GM12864 (cell line): ENCODE data around the gene RUNDC3A.

Experiments
- DNase-seq: peaks from one replicate; pipeline ENCODE4 v3.0.0-alpha.2; 2011; ENCODE audit warnings: low read depth
- H3K4me3 ChIP-seq: 2 replicates; pipeline ENCODE4 v1.5.1; 2011; ENCODE audit warnings: mild to moderate bottlenecking, low read depth, low read length, control low read depth
- CTCF ChIP-seq: IDR thresholded peaks from 2 replicates; pipeline ENCODE4 v1.5.1; 2011; ENCODE audit warnings: low read depth, mild to moderate bottlenecking, moderate library complexity, low read length, control low read depth, inconsistent platforms; ENCODE audit errors: missing control alignments

RUNDC3A gene

GRCh38 chr17:44283344-44284023 is 24.9 kb upstream of the RUNDC3A start:
- no peak for DNase-seq
- no peak overlapping the region for H3K4me3 ChIP-seq
- TF ChIP-seq CTCF, result no peak

- DNase-seq, result no peak
Measured at GRCh38 chr17:44284024-44284400, 24.4 kb upstream of the RUNDC3A start.

GRCh38 chr17:44287651-44288050 is 20.8 kb upstream of the RUNDC3A start:
- no peak for DNase-seq
- no peak overlapping the region for H3K4me3 ChIP-seq

More at GRCh38 chr17:44284024-44284400, 24.4 kb upstream of the RUNDC3A start:
- no peak for TF ChIP-seq CTCF
- no peak overlapping the region for H3K4me3 ChIP-seq

GRCh38 chr17:44293509-44294226 is 14.7 kb upstream of the RUNDC3A start:
- no peak overlapping the region for H3K4me3 ChIP-seq
- TF ChIP-seq CTCF, result no peak
- no peak for DNase-seq

More at GRCh38 chr17:44287651-44288050, 20.8 kb upstream of the RUNDC3A start:
- TF ChIP-seq CTCF, result no peak

GRCh38 chr17:44297975-44298374 is 10.4 kb upstream of the RUNDC3A start:
- DNase-seq, result no peak
- no peak overlapping the region for H3K4me3 ChIP-seq
- no peak for TF ChIP-seq CTCF

GRCh38 chr17:44304651-44305050 is 3.8 kb upstream of the RUNDC3A start:
- no peak overlapping the region for H3K4me3 ChIP-seq
- DNase-seq, result no peak
- TF ChIP-seq CTCF, result no peak
